A549 treated with AZD9567 at 1 μM for 4 hours (cell line): ENCODE data around the gene DLX4. TPM values are rescaled to one million over a fixed set of nuclear protein-coding genes. Genes with fewer than 3 reads are reported as not detected.

Experiments used
- total RNA-seq: library from RNA; stranded (reverse); fragments of 200-300 nt; extraction: Qiagen RNA extraction; gene quantifications from 5 replicates; pipeline ENCODE4 v1.2.3, GENCODE V29; 2022; ENCODE audit not compliant: insufficient read depth

The DLX4 gene, protein sequence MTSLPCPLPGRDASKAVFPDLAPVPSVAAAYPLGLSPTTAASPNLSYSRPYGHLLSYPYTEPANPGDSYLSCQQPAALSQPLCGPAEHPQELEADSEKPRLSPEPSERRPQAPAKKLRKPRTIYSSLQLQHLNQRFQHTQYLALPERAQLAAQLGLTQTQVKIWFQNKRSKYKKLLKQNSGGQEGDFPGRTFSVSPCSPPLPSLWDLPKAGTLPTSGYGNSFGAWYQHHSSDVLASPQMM
- total RNA-seq = 2.1 to 2.5 TPM (median 2.4 TPM) in 5 replicates

DNA sequence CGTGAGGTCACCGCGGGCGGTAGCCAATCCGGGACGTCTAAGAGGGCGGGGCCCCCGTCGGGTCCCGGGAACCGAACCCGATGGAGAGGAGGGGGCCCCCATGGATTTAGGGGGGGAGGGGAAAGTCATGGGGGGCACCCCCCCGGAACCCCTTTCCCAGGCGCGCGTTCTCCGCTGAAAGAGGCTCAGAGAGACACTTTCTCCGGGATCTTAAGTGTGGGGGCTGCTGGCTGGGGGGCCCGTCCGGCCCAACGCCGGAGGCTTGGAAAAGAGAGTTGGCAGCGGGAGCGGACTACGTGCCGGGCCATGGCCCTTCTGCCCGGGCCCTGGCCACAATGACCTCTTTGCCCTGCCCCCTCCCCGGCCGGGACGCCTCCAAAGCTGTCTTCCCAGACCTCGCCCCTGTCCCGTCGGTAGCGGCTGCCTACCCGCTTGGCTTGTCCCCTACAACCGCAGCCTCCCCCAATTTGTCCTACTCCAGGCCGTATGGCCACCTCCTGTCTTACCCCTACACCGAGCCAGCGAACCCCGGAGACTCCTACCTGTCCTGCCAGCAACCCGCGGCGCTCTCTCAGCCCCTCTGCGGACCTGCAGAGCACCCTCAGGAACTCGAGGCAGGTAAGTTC, at the start of gene DLX4:
TSS of gene DLX4 (plus strand) at position 57 of the 626 bp plus-strand sequence. CDS start at position 336, 279 bp downstream.

DNA sequence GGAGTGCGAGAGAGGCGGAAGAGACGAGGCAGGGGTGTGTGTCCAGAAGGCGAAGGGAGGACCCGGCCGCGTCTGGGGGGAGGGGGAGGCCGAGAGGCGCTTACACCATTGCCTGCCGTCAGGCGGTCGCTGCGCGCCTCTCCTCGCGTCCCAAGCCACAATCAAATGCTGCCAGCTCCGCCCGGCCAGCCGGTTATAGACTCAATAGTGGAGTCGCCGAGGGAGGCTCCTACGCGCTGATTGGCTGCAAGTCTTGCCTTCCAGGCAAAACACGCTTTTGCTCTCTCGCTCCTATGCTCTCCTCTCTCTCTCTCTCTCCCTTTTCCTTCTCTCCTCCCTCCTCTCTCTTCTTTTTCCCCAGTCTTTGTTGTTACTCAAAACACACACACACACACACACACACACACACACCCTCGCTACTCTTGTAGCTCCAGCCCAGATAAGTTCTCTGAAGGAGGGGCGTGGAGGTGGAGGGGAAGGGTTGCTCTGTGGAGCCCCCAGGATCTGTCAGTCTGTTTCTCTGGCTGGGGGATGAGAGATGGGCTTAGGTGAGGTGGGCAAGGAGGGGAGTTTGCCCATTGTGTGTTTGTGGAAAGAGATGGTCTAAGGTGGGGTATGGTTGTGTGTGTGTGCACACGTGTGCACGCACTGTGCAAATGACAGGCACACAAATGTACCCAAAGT, 26.2 kb downstream of the DLX4 start, which contains the start of gene DLX3:
TSS of gene DLX3 (minus strand) at position 170 of the 684 bp plus-strand sequence. CDS start 226 bp downstream, outside the sequence.

Other genes with a start within 250 kb of the DLX4 start
- 1.1 to 1.5 TPM (median 1.2 TPM) in 4 of 5 replicates, not detected in the other for gene FAM117A, start 205.1 kb upstream of the DLX4 start, total RNA-seq
- 27.9 to 31.7 TPM (median 29.4 TPM) in 5 replicates for gene KAT7, start 180.5 kb upstream of the DLX4 start, total RNA-seq
- not detected in 5 replicates for gene TAC4, start 121.1 kb upstream of the DLX4 start, total RNA-seq
- 0.07 to 0.16 TPM (median 0.14 TPM) in 4 of 5 replicates, not detected in the other for gene DLX3, start 26.0 kb downstream of the DLX4 start, total RNA-seq
- 415 to 438 TPM (median 434 TPM) in 5 replicates for gene ITGA3, start 86.9 kb downstream of the DLX4 start, total RNA-seq
- gene PDK2, start 126.2 kb downstream of the DLX4 start, total RNA-seq = 13.1 to 18.2 TPM (median 16.0 TPM) in 5 replicates
- gene SAMD14, start 161.0 kb downstream of the DLX4 start, total RNA-seq = 0.31 to 0.52 TPM (median 0.44 TPM) in 4 of 5 replicates, not detected in the other
- 31.8 to 47.8 TPM (median 44.8 TPM) in 5 replicates for gene PPP1R9B, start 181.5 kb downstream of the DLX4 start, total RNA-seq
- 0.84 to 2.0 TPM (median 1.3 TPM) in 4 of 5 replicates, not detected in the other for gene SGCA, start 196.8 kb downstream of the DLX4 start, total RNA-seq
- gene COL1A1, start 232.4 kb downstream of the DLX4 start, total RNA-seq = 5.0 to 12.4 TPM (median 8.0 TPM) in 5 replicates